Activated CD4-positive, alpha-beta T cell treated with anti-CD3 and anti-CD28 coated beads for 4 hours (primary cell): ENCODE results near the gene AOX1.
"Not testable (repeated sequence)": the region's sequence is repeated elsewhere in the genome, so short reads cannot be mapped to it uniquely, and the experiment has no call there.

ENCODE experiments used
- DNase-seq, 2 donors: peaks; one replicate each; pipeline ENCODE4 v3.0.0-alpha.2; 2020

Gene AOX1

DNA sequence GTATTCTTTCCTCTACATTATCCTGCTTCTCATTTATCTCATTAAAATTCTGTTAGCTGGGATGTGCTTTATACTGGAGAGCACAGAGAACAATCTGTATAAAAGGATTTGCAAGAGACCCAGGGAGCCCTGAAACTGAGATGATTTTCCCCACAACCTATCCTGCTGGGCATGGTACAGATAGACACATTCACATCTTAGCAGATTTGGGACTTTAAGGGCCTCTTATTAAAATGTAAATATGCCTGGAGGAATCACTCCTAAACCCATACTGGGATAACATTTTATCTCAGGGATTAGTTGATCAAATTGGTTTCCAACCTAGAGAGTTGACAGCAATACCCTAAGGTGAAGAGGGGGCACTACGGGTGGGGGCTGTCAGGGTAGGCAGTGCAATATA lies 45.5 kb downstream of the AOX1 start:
- no peak for DNase-seq

DNA sequence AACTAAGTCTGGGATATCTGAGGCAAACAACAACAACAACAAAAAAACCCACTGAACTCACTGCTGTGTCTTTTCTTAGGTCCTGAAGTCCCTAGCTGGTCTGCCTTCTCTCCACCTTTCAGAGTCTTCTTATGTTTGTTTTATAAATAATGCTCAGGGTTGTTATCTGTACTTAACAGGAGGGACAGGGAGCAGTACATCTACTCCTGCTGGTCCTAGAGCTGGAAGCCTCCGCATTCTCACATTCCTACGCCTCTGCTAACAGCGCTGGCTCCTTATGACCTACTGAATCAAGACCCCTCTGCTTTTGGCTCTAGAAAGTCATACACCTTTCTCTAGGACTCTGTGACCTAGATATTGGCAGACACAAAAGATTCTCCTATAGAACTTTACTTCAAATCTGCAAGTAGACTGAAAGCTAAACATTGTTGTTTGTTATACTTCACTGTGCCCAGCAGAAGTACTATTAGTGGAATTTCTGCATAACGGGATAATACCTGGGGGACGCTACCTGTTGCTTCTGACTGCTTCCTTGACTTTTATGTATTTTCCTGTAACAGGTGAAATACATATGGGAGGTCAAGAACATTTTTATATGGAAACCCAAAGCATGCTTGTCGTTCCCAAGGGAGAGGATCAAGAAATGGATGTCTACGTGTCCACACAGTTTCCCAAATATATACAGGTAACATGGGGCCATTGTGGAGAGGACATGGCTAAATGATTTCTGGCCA lies 48.6 kb downstream of the AOX1 start:
- no peak for DNase-seq

DNA sequence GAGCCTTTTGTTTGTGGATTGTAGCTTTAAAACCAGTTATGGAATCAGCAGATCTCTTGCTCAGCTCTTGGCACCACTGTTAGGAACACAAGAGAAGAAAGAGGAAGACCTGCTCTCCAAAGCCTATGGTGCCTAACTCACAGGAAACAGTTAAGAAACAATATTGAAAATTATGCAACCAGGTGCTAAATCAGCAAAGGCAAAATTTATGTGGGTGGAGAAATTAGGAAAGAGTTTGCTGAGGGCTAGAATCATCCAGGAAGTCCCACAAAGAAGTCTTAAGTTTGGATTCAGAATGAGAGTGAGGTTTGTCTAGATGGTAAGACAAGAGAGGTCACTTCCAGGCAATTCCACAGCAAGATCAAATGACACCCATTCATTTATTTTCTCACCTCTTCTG lies 49.4 kb downstream of the AOX1 start:
- DNase-seq, result no peak

DNA sequence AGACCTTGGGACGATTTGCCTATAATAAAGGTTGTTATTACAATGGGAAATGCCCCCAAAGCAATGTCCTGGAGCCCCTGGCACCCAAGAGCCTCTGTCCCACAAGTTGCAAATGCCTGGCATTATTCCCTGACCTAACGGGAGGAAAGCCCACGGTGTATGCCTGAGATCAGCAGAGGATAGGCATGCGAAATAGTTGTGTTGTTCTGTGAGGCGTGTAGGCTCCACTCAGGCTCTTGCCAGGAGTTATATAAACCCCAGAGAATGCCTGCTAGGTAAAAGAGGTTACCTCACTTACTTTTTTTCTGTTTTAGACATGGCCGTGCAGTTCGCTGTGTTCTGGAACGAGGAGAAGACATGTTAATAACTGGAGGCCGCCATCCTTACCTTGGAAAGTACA lies 52.1 kb downstream of the AOX1 start:
- DNase-seq, result no peak

DNA sequence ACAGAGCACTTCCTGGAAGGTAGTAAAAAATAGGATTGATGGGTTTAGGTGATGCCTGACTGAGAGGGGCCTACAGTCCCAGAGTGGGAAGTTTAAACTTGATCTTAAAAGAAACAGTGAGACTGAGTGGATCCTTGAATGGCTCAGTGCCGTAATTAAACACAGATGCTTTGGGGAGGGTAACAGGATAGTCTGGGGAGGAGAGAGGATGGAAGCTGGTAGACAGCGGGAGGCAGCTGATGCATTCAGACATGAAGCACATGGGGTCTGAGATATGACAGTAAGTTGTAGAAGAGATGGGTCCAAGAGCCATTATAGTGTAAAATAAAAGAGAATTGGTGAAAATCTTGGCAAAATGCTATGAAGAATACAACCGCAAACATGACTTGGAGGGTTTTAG lies 54.4 kb downstream of the AOX1 start:
- no peak for DNase-seq

DNA sequence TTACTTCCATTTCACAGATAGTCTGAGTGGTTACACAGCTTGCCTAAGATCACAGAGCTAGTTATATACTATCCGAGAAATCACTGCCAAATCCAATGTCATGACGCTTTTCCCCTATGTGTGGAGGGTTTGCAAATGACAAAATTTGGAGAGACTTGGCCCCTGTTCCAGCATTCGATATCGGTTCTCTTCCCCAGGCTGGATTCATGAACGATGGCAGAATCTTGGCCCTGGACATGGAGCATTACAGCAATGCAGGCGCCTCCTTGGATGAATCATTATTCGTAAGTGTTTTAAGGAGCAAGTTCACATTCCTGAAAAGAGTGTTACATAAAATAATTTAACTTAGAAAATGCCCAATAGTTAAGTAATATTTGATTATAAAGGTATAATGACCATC lies 55.1 kb downstream of the AOX1 start:
- DNase-seq, result no peak

DNA sequence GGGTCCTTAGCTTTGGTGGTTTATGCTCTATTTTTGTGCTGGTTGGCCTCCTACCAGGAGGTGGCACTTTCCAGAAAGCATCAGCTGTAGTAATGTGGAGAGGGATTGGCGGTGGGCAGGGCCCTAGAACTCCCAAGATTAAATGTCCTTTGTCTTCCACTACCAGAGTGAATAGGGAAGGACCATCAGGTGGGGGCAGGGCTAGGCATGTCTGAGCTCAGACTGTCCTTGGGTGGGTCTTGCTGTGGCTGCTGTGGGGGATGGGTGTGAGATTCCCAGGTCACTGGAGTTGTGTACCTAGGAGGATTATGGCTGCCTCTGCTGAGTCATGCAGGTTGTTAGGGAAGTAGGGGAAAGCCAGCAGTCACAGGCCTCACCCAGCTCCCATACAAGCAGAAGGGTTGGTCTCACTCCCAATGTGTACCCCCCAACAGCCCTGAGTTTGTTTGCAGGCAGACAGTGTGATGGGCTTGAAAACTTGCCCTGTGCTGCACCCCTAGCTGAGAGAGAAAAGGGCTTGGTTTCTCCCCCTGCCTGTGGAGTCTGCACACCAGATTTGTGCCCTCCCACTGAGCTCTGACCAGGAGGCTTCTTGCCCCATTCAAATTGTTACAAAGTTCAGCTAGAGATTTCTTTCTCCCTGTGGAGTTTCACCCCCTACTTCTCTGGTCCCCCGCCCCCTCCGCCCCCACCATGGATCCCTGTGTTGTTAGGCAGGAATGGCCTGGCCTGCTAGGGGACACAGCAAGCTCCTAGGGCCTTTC lies 62.9 kb downstream of the AOX1 start:
- DNase-seq, result not testable (repeated sequence)

DNA sequence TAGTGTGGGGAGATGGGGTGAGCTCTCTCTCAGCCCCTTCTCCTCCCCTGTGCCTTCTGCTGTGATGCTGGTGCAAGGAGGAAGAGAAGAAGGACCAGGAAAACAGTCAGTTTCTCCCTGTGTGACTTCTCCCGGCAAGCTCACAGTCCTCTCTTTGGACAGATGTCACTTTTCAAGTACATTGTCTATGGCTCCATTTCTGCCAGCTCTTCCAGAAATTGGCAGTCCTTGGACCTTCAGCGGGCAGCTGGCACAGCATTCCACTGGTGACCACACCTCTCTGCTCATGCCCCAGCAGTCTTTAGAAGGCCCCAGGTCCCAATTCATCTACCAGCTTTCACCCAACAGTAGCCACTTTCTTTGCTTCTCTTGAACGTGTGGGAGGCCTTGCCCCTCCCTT lies 63.9 kb downstream of the AOX1 start:
- no peak for DNase-seq

DNA sequence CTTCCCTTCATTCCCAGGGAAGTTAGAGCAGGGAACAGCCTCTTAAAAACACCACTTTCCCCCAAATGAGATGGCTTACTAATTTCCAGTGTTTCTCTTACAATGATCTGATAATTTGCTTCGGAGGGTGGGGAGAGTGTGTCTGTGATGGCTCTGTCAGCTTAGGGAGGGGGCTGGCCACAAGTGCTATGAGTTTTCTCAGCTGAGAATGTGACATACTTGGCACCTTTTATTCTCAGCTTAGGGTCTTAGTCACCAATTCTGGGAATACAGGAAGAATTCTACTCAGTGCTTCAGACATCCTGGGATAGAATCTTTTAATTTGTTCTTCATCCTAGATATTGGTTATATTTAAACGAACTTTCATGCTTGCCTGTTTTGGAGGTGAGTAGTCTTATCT lies 64.4 kb downstream of the AOX1 start:
- DNase-seq, result no peak

DNA sequence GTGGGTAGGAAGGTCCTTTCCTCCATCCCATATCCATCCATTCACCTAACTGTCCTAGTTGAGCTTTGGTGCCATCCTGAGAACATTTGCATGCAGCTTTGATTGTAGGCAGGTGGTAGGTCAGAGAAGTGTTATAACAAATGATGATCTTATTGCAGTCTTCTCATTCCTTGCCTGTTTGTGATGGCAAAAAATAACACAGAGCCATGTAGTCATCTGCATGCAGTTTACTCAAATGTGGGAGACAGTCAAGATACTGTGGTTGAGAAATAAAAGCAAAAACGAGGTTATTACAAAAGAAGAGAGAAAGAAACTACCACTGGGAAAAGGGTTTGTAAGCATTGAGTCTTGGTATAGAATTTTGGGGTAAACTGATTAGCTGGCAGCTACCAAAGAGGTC lies 66.3 kb downstream of the AOX1 start:
- no peak for DNase-seq

DNA sequence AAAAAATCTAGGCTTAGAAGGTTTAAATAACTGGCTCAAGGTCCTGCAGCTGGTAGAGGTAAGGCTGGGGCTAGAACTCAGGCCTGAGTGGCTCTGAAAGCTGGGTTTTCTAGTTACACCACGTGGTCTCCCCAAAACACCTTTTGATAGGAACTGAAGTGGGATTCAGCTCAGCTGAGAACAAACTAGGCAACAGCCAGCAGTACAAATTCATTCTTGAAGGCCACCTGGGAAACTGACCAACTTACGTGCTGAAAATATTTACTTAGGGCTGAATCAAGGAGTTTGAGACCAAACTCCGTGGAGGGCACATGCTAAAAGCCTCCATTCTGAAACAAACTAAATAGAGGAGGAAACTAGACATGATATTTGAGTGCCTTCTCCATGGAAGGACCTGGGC lies 67.2 kb downstream of the AOX1 start:
- no peak for DNase-seq

DNA sequence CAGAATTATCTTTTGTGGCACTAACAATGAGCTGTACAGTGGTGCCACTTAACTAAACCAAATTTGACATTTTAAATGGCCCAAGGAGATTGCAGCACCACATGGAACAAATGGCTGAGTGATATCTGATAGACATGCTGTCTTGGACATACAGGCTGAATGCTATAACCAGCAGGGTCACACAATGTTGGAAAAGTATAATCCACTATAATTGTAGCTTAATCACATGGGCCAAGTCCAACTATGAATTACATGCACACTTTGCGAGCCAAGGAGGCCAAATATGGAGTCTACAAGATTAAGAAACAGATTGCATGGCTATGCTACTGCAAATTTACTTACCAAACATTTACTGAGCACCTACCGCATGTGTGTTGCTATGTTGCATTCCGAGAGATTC lies 69.0 kb downstream of the AOX1 start:
- no peak for DNase-seq

DNA sequence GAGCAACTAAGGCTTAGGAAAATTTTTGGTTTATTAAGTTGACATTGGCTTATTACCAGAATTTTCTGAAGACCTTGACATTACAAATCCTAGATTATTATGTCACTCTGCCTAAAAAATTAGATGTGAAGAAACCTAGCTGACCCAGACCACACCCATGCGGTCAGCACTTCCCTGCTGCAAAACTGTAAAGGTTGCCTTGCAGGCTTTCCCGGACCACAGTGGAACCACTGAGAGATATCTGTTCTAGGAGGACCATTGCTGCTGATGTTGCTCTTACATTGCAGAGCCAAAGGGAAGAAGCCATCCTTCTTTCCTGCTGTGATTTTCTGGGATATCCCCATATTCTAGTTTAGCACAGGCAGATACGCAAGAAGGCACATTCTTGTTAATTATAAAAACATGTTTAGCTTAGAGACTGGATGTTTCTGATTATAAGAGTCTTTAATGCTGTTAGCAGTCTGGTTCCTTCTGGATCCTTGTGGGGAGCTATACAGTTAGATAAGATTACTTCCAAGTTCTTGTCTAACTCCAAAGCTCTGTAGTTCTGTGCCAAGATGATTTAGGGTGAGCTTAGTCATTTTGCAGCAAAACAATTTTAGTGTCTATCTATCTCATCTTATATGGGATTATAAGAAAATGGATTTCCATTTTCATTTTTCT lies 70.2 kb downstream of the AOX1 start:
- no peak for DNase-seq

DNA sequence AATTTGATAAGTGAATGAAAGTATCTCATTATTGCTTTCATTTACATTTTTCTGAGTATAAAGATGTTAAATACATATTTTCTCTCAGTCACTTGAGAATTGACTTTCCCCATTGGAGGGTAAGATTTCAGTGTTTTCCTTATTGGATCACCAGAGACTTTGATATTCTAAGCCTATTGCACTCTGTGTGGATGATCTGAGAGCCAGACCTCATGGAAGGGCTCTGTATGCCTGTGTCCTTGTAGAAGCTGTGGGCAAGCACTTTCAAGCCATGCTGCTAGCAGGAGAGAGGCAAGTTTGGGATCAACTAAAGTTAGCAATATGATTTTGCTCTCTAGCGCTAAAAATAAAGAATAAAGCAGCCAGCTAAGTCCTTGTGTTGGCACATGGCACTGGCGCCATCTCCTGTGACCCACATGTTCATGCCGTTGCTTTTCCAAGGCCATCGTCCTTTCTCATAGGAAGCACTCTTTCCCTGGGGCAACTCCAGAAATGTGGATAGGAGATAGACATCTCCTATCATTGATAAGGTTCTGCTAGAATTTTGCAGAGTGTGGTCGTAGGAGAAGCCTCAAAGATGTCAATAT lies 72.6 kb downstream of the AOX1 start:
- DNase-seq, result no peak

DNA sequence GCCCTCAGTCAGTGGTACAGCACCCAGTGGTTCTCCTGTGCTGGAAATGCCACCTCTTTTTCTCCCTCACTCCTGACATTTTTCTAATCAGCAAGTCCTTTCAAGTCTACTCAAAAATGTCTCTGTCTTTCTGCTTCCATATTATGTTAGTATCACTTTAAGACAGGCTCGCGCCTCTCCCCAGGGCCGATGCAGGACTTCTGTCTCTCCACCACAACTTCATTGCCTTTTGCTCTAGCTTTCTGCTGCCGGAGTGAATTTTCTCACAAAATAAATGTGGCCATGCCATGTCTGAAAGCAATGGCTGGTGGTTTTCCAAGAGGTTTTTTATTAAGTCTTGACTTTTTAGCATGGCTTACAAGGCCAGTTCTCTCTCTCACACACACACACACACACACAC lies 73.6 kb downstream of the AOX1 start:
- no peak for DNase-seq

DNA sequence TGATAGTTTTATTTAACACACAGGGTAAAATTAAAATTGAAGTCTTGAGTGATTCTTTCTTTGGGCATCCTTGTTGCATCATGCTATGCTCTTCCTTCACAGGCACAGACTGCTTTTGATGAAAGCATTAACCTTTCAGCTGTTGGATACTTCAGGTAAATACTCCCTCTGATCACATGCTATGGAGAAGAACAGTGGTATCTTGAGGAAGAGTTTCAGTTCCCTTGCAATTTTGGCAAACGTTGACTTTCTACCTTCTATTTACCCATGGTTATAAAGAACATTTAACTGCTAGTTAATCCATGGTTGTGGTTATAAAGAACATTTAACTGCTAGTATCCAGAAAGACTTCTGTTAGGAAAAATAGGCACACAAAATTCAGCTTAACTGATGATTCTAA lies 75.7 kb downstream of the AOX1 start:
- DNase-seq, result no peak

DNA sequence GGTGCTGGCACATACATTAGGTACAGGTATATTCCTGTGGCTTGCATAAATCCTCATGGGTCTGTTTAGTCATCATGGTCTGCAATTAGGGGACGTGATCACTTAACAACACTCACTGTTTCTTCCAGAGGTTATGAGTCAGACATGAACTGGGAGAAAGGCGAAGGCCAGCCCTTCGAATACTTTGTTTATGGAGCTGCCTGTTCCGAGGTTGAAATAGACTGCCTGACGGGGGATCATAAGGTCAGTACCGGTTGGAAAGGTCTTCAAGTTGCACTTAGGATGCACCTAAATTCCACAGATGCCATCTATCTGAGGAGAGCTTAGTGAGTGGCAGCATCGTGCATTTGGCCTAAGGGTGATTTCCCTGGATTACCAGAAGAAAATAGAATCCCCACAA lies 76.9 kb downstream of the AOX1 start:
- no peak for DNase-seq

DNA sequence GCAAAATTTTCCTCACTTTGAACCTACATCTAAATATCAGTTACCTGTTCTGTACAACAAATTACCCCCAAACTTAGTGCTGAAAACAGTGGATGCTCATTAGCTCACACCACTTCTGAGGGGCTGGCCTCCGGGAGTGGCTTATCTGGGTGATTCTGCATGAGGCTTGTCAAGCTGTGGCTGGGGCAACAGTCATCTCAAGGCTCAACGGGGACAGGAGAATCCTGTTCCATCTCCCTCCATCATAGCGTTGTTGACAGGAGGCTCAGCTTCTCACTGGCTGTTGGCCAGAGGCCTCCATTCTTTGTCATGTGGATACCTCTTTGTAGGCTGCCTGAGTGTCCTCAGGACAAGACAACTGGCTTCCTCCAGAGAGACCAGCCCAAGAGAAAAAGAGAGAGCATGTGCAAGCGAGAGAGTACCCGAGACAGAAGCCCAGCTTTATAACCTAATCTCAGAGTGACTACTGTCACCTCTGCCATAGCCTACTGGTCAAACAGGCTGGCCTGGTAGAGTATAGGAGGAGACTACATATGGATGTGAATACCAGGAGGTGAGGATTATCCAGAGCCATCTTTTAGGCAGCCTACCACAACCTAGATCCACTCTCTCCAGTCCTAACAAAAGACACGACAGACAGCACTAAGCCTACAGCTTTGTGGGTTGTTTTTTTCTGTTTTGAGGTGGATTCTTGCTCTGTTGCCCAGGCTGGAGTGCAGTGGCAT lies 79.1 kb downstream of the AOX1 start:
- DNase-seq, result no peak

DNA sequence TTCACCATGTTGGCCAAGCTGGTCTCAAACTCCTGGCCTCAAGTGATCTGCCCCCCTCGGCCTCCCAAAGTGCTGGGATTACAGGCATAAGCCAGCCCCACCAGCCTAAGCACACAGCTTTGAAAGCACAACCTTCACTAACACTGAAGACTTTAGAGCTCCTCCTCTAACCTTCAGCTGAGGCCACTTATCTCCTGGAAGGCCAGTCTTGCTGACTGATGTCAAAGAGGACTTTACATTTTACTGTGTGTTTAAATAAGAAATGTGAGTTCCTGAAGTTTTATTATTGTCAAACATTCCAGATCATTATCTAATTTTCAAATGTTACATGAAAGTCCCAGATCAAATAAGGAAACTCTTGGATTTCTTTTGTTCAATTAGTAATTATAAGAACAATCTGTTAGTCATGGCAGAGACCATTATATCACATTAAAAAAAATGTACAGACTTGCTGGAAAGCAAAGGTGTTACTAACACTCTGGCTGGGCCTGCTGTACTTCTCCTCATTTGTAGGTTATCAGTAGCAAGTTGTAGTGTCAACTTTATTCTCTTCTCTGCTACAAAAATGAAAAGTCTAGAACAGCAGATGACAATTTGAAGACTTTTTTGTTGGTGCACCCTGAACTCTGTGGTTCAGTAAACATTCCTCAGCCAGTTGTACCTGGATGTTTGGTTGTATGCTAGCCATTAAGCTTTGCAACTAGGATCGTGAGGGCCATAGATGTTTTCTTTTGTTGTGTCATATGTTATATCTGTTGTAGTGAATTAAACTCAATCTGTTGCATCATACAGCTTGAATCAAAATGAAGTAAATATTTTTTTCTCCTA lies 80.0 kb downstream of the AOX1 start:
- no peak for DNase-seq

DNA sequence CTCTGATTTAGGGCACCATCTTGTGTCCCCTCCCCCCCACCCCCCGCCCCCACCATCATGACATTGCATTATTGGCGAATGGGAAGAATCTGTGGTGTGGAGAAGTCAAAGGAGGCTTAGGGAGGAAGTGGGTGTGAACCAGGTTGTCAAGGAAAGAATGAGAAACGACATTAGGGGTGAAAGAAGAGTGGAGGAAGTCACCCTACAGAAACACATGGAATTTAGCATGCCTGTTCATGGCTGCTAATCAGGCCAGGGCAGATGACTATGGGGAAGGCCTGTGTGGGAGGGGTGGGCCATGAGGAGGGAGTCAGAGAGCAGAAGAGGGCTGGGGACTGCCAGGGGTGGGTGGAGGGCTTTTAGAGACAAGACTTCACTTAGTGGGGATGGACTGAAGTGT lies 81.6 kb downstream of the AOX1 start:
- DNase-seq, result no peak

DNA sequence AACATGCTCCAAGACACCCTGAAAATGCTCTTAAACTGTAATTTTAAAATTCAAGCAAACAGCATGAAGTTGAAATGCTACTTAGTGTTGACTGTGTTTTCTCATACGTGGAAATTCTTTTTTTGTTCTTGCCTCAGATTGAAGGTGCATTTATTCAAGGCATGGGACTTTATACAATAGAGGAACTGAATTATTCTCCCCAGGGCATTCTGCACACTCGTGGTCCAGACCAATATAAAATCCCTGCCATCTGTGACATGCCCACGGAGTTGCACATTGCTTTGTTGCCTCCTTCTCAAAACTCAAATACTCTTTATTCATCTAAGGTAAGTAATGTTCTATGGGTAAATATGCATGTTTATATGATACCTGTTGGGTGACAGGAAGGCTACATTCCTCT lies 82.7 kb downstream of the AOX1 start:
- DNase-seq, result no peak

DNA sequence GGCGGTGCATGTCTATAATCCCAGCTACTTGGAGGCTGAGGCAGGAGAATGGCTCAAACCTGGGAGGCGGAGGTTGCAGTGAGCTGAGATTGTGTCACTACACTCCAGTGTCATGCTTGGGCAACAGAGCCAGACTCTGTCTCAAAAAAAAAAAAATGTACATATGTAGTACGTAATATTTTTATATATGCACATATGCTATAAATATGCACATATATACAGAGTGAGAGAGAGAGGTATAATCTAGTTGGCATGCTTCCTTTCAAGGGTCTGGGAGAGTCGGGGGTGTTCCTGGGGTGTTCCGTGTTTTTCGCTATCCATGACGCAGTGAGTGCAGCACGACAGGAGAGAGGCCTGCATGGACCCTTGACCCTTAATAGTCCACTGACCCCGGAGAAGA lies 83.5 kb downstream of the AOX1 start:
- DNase-seq, result no peak
